DMS153 (cell line): ENCODE data around the gene ACER3.
"Not testable (repeated sequence)": the region's sequence is repeated elsewhere in the genome, so short reads cannot be mapped to it uniquely, and the experiment has no call there.

Experiments used
- DNase-seq: peaks from one replicate; lab custom pipeline; 2025; lab: John Stamatoyannopoulos, UW

The ACER3 gene

DNA sequence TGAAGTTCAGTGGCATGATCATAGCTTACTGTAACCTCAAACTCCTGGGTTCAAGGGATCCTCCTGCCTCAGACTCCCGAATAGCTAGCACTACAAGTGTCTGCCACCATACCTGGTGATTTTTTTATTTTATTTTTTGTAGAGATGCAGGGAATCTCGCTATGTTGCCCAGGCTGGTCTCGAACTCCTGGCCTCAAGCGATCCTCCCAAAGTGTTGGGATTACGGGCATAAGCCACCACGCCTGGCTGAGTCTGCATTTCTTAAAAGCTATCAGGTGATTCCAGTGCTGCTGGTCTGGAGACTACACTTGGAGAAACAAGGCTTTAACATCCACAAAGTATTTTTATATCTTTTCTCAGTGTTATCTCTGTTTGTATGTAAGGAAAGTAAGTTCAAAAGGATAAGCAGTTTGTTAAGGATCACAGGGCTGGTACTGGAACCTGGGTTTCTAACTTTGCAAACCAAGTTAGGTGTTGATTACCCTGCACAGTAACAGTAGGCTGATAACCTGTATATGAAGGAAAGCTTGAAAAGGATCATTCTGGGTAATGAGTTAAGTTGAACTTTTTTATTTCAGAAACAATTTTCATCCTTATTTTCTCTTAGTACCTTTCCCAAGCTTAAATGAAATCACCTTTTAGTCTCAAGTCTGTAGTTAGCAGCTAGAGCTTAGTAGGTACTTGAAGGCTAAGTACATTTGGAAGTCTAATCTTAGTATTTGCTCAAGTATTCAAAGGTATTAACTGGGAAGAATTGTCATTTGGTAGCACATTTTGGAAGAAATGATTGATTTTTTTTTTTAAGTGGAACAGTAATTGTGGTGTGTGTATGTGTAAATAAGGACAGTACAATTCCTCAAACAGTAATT is 12.5 kb downstream of the ACER3 start:
- DNase-seq: no peak

DNA sequence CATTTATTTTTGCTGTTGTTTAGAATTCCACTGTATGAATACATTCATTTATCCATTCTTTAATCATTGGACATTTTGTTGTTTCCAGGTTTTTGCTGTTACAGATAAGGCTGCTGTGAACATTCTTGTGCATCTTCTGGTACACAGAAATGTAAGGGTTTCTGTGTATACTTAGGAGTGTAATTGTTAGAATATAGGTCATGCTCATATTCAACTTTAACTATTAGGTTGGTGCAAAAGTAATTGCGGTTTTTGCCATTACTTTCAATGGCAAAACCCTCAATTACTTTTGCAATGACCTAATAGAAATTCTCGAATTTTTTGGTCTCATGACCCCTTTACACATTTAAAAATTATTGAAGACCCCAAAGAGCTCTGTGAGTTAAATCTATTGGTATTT is 17.3 kb downstream of the ACER3 start:
- DNase-seq: no peak

DNA sequence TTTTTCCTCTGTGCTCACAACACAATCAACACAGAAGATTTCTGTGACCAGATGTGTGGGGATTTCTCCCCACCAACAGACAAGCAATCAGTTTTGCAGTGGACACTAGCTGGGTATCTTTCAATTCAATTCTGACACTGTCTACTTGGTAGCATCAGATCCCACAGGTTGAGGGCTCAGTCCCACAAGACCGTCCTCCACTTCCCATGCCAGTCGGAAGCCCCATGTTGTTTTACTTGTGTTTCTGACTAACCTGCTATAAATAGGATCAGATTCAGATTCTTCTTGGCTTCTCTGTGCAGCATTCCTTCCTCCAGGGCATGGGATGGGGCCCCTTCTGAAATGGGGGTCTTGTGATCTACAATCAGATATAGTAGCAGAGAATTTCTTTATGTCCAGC is 19.6 kb downstream of the ACER3 start:
- DNase-seq: no peak

DNA sequence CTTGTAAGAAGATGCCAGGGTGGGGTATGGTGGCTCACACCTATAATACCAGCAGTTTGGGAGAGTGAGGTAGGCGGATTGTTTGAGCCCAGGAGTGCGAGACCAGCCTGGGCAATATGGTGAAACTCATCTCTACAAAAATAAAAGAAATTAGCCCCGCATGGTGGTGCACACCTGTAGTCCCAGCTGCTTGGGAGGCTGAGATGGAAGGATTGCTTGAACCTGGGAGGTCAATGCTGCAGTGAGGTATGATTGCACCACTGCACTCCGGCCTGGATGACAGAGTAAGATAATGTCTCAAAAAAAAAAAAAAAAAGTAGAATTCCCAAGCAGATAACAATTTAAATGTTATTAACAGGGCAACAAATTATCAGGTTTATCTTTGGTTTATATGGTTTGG is 20.2 kb downstream of the ACER3 start:
- no peak for DNase-seq

DNA sequence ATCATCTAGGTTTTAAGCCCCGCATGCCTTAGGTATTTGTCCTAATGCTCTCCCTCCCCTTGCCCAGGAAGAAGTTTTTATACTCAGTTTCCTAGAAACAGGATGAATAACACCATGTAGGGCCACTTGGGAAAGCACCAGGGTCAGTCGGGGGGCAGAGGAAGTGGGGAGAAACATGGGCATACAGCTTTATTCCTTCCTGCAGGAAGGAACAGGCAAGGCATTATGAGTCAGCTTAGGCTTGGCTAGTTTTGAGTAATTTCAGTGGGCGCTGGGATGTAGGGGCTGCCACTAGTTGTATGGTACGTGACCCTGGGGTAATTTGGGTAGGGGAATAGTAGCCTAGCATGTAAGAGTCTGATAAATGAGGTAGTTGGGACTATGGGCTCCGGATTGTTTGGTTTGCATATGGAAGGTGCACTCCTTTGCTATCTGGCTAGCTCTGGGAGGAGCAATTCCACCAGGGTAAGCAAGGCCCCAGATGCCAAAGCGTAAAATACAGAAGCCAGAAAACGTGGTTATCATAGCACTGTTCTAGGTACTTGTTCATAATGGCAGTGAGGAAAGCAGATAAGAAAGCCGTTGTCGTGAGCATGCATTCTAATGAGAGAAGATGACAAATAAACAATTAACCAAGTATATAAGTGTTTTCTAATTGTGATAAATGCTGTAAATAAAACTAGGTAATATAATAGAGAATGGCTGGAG is 24.8 kb downstream of the ACER3 start:
- DNase-seq: no peak

DNA sequence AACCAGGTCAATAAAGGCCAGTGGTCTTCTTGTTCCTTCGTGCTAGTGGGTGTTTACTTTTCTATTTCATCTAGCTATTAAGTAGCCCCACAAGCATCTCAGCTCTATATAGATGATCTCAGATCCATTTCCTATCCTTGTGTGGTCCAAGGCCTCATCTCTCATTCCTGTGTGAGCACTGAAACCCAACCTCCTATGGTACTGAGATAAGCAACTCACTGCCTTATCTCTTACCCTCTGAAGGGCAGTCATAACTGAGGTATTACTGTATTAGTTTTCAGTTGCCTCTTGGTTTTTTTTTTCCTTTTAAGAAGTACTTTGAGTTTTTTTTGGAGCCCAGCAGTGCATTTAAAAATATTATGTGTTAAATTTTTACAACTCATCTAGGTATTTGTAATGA is 28.3 kb downstream of the ACER3 start:
- DNase-seq: no peak

DNA sequence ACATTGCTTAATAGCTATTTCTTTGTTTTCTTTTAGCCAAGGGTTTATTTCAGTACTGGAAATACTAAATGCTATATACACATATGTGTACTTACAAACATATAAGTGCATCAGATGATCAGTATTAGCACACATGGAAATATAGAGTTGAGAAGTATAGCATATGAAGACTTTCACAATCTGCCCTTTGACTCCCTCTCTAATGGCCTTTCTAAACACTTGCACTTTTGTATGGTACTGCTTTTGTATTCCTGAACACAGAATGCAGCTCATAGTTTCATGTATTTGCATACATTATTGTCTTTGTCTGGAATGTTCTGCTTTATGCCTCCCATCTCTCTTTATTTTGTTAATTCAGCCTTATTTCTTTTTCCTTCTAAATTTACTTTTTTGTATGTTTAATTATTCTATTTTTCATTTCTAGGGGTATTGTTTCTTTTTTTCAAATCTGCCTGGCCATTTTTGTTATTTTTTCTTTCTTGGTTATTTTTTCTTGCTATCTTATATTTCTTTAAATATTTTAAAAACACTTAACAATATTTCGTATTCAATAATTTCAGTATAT is 28.8 kb downstream of the ACER3 start:
- DNase-seq: no peak

DNA sequence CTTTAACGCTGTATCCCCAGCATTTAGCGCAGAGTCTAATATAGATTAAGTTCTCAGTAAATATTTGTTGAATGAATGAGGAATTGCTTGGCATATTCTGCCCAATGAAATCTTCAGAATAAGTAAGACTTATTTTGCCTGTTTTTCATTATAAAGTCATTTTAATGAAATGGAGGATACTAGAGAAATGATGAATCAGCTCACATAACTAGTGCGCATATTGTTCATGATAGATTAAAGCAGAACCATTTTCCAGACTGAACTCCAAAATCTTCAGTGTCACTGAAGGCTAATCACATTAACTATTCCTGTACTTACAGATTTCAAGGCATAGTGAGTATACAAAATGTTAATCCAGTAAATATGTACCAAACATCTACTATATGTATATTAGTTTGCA is 29.6 kb downstream of the ACER3 start:
- no peak for DNase-seq

DNA sequence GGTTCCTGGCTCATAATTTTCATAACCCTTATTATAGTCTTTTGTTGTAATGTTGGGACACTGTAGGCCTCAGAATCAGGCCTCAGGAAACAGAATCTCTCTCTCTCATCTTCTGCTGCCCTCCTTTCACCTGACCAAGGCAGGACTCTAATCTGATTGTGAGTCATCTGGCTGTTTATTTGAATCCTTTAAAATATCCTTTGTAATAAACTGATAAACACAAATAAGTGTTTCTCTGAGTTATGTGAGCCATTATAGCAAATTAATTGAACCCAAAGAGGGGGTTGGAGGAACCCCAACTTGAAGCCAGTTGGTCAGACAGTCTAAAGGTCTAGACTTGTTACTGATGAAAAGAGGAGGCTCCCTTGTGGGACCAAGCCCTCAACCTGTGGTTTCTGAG is 30.6 kb downstream of the ACER3 start:
- DNase-seq: no peak

DNA sequence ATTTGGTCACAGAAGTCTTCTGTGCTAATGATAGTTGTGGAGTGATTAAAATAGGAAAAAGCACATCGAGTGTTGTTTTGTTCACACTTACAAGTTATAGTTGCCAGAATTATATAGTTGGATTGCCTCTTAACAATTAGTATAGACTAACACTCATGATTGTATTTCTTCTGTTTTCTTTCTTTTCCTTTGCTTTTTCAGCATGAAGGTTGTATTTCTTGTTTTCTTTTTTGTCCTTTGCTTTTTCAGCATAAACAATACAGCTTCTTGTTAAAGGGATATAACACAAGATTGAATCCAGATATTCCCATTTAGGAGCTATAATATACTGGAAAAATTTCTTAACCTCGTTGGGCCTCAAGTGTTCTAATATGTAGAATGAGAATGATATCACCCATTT is 31.1 kb downstream of the ACER3 start:
- DNase-seq: no peak

DNA sequence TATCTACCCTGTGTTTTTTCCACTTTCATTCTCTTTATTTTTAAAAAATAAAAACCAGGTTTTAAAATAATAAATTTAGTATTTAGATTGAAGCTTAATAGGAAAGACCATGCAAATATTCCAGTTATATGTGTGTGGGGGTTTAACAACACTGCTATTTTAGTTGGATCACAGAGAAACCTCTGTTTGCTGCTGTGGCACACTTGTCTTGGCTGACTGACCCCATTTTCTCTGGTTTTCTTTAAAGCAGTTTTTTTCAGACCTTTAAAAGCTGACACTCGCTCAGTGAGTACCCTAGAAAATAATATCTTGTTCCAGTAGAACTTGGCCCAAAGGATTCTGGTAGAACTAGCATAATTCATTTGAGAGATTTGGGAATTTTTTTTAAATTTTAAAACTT is 31.6 kb downstream of the ACER3 start:
- no peak for DNase-seq

DNA sequence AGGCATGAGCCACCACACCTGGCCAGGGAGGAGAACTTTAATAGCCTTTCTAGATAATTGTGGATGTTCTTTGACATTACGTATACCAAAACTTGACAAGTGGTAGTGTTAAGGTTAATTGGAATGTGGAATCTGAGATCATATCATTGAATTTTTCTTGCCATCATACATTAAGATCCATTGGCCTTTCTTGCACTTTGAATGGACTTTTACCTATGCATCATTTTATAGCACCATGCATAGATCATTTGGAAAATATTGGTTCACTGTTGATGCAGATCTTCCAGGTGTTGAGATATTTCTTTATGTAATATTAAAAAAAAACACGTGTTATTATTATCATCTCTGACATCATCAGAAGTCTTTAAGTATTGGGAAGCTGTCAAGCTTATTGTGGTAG is 36.5 kb downstream of the ACER3 start:
- DNase-seq: no peak

DNA sequence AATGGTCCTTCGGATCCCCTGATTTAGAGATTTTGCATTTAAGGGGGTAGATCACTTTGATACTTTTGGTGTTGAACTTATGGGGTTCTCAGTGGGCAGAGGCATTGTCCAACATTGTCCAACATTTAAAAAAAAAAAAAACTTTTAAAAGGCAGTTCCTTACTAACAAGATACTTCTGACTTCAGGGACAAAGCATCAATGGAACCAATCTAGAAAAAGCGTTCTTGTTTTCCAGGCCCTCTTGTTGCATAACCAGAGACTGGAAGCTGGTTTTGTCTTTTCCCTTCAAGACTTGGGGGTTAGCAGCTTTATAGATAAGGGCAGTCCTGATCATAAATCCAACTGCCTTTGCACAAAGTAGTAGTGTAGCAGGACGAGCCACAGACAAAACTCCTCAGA is 40.4 kb downstream of the ACER3 start:
- DNase-seq: no peak

DNA sequence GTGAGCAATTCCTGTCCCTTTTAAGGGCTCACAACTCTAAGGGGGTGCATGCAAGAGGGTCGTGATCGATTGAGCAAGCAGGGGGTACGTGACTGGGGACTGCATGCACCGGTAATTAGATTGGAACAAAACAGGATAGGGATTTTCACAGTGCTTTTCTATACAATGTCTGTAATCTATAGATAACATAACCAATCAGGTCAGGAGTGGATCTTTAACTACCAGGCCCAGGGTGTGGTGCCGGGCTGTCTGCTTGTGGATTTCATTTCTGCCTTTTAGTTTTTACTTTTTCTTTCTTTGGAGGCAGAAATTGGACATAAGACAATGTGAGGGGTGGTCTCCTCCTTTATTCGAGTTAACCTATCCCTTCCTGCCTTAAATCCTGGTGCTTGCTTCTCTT is 40.9 kb downstream of the ACER3 start:
- not testable (repeated sequence) for DNase-seq

DNA sequence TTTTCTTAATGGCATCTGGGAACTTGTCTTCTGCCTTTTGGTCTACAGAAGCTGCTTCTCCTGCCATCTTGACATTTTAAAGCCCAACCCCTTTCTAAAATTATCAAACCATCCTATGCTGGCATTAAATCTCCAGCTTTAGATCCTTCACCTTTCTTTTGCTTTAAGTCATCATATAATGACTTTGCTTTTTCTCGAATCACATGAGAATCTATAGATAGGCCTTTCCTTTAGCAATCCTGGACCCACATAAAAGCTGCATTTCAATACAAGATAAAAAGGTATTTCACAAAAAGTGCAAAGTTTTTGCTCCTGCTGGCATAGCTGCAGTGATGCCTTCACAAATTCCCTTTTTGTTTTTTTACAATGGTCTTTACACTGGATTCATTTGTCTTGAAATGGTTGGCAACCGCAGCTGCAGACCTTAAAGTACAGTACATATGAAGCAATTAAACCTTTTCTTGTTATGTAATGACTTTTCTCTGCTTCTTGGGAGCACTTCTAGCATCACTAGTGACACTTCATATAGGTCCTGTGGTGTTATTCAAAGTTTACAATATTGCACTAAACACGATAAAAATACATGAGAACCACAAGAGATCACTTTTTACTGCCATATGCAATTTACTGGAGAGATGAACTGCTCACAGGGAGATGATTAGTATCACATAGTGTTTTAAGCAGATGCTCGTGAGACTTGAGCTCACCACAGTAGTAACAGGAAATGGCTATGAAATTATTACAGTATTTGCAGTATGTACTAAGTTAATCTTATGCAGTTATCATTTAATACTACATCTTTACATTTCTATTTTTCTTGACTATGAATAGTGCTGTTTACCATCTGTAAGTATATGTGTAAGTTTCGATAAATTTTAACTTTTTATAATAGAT is 41.6 kb downstream of the ACER3 start:
- peak; percentile 9 for DNase-seq

DNA sequence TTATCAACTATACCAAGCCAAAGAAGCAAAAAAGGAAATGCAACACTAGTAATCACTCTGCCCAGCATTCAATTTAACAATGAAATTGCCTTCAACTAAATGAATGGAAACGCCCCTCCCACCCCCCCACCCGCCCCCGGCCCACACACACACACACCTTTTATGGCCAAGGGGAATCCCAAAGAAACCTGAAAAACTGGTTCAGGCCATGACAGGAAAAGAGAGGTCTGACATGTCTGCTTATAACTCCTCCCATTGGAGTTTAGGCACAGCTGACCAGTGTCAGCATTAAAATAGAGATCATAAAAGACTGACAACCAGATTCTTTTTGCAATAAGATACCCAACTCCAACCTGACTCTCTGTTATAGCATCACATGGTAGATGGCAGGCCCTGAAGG is 42.6 kb downstream of the ACER3 start:
- peak; percentile 78 for DNase-seq

DNA sequence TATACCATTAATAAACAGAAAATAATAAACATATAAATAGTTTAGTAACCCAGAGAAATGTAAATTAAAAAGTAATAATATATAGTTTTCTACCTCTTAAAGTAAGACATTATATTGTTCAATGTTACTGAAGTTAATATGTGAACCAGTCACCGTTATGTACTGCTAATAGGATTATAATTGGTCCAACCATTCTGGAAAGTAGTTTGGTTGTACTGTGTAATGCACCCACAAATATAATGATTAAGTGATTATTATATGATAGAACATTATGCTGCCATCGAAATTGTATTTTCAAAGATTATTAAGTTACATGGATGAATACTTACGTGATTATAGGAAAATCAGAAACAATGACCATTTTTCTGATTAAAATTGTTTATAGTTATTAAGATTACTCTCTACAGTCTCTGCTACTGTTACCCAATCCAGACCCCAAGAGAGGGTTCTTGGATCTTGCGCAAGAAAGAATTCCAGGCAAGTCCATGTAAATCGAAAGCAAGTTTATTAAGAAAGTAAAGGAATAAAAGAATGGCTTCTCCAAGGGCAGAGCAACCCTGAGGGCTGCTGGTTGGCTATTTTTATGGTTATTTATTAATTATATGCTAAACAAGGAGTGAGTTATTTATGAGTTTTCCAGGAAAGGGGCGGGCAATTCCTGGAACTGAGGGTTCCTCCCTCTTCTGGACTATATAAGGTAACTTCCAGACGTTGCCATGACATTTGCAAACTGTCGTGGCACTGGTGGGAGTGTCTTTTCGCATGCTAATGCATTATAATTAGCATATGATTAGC is 50.1 kb downstream of the ACER3 start:
- no peak for DNase-seq

DNA sequence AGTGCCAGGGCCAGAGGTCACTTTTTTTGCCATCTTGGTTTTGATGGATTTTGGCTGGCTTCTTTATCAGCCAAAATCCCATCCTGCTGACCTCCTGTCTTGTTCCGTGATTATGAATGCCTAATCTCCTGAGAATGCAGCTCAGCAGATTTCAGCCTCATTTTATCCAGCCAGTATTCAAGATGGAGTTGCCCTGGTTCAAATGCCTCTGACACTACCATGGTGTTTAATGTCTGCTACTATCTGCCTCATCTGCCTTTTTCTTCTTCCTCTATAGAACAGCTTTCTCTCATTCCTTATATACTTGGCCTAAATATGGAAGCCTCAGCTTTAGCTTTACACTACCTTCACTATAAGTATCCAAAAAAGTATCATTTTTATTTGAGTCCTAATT is 50.7 kb downstream of the ACER3 start:
- DNase-seq: no peak

DNA sequence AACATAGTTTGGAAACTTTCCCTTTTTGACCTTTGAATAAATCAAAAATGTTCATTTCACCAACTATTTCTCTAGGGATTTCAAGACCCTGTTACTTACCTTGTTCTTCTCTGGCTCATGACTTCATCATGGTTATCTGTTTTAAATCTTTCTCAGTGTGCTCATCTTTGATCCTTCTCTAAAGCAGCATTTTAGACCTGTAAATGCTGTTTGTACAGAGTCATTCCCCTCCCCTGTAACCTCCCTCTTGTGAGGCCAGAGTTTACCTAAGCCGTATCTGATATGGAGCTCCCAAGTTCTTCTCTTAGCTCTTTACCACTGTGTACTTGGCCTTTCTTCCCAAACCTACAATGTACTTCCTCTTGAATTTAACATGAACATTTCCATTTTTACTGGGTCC is 56.0 kb downstream of the ACER3 start:
- no peak for DNase-seq

DNA sequence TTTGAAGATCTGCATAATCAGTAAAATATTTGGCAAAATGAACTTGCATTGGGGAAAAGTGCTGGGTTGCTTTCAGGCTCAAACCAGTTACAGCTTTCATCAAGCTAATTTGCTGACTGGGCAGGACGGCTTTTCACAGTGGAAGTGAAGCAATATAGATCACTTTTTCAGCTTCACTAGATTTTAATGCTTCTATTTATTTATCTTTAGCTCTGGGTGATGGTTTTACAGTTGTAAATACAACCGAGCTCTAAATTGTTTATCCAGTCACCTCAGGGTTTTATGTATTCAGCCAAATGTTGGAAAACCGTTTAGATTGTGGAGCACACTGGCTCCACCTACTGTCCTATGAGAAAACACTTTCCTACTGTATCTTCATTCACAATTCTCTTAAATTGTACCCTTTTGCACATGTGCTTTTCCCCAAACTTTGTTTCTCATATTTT is 58.2 kb downstream of the ACER3 start:
- peak; percentile 69 for DNase-seq

DNA sequence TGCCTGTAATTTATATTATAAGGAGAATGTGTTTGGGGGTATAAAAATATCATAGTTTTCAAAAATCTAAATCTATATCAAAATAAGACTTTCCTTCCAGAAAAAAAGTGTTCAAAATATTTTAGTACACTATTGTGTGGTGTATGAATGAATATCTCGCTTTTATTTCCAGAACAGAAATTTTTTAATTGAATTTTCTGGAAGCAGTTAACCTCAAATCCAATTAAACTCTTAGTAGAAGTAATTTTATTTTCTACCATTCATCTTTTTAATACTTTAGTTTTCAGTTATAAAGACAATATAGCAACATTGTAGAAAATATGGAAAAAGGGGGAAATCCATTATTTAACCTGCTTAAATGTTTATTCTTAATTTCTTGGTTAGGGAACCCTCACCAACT is 58.7 kb downstream of the ACER3 start:
- DNase-seq: no peak
